Ovary (tissue), 9 donors: Measurements from ENCODE around the gene METRNL. TPM values are rescaled to one million over a fixed set of nuclear protein-coding genes. Genes with fewer than 3 reads are reported as not detected.

ENCODE experiments used
- DNase-seq, 5 donors: peaks; one replicate each; pipeline ENCODE4 v3.0.0-alpha.2; 2019 to 2020
- H3K27ac ChIP-seq, 2 donors: fragments of 200-600 bp; one replicate each; pipeline versions ENCODE4 v1.5.1 to v1.8.0; 2019 to 2022
- H3K27me3 ChIP-seq: fragments of 200-600 bp; one replicate; pipeline ENCODE4 v1.8.0; 2022
- H3K36me3 ChIP-seq: fragments of 200-600 bp; sonication (generic); one replicate; pipeline ENCODE4 v1.5.1; 2019
- H3K4me1 ChIP-seq: one replicate; pipeline ENCODE4 v1.8.1; 2013; ENCODE audit warnings: mild to moderate bottlenecking, moderate library complexity; ENCODE audit not compliant: insufficient read depth
- H3K4me3 ChIP-seq: fragments of 200-600 bp; sonication (generic); one replicate; pipeline ENCODE4 v1.5.1; 2017
- H3K9me3 ChIP-seq, 2 donors: fragments of 200-600 bp in 1 of 2; sonication (generic) in 1 of 2; one replicate each; pipeline versions ENCODE4 v1.5.1 to v1.8.1; 2013 to 2019; ENCODE audit warnings: mild to moderate bottlenecking in 1 of 2, moderate library complexity in 1 of 2
- CTCF ChIP-seq, 3 donors: fragments of 450-650 bp in 2 of 3; fragments of 200-600 bp in 1 of 3; IDR thresholded peaks; one replicate each; pipeline versions ENCODE4 v1.5.1 to v1.8.0; 2016 to 2022; ENCODE audit warnings: antibody characterized with exemption in 3 of 3, mild to moderate bottlenecking in 1 of 3
- EP300 ChIP-seq: sonication (generic); formaldehyde crosslinking; IDR thresholded peaks from one replicate; pipeline ENCODE4 v1.6.1; 2017; ENCODE audit warnings: antibody characterized with exemption
- POLR2A ChIP-seq: fragments of 450-650 bp; IDR thresholded peaks from one replicate; pipeline ENCODE4 v1.6.1; 2017; ENCODE audit warnings: antibody characterized with exemption, mild to moderate bottlenecking, moderate library complexity
- WGBS, 3 donors: extraction: QIAGEN DNeasy Blood & Tissue Kit in 1 of 3; methylation state at CpG; one replicate each; pipeline versions ENCODE4 v1.1.5 to v1.1.7; 2013 to 2017; 5-methylcytosine and 5-hydroxymethylcytosine counted together
- intact Hi-C, 4 donors: fragments of 100-400 bp; cut with DNase I; formaldehyde crosslinking; loops; one replicate each; pipeline versions ENCODE4 v1.11.0 to v1.15.1; 2022 to 2023
- polyA plus RNA-seq, 2 donors: library from polyadenylated mRNA; stranded (reverse); fragments of 200-250 nt in 1 of 2; fragments of 350-450 nt in 1 of 2; fragmentation: Illumina TruSeq in 1 of 2; extraction: RNeasy Lipid Tissue Mini Kit (QIAGEN cat#74804) in 1 of 2; gene quantifications; one replicate each; pipeline ENCODE4 v1.2.3, GENCODE V29; 2013 to 2014
- total RNA-seq, 7 donors: library from RNA; depleted of rRNA in 2 of 7; stranded (reverse); fragments of >200 nt in 2 of 7; fragmentation: NEBNext Ultra II Directional in 3 of 7; extraction: Animal tissue kit (Norgen Biotek cat#: 25700) in 3 of 7; gene quantifications; one replicate each; pipeline versions ENCODE4 v1.1.0 to v1.2.4, GENCODE V29; 2016 to 2023
- donor health status: DM: no; HTN: no; CAD: no; lungs with moderate emphysema.
- donor health status: DM: no; HTN: no; CAD: no.
- donor health status: Bipolar disorder and iron deficiency.
- donor health status: DM: yes; HTN: yes; CAD: no.
- donor health status: DM: no; HTN: no; CAD: no.
- donor health status: DM: yes; HTN: yes; CAD: no.

The METRNL gene
- total and polyA plus RNA-seq, 9 donors, result 4.3 to 84.3 (median 29.4) TPM

DNA sequence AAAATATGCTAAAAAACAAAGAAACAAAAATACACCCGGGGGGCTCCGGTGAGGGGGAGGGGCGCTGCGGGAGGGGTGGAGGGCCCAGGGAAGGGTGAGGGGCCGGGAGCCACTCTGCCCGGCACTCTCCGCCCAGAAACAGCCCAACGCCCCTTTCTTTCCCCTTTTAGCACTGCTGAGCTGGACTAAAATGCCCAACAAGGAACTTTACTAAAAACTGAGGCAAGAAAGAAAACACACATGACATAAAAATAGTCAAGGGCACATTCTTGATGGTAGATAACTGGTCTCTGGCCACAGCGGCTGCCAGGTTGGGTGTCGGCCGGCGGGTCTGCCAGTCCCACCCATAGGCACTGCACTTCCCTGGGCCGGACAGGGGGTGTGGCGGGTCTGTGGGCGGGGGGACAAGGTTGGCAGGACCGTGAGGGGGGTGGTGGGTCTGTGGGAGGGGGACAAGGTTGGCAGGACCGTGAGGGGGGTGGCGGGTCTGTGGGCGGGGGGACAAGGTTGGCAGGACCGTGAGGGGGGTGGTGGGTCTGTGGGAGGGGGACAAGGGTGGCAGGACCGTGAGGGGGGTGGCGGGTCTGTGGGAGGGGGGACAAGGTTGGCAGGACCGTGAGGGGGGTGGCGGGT is 20.9 kb downstream of the METRNL start:
- 10 to 12% (median 11%) methylated on average over 18 to 24 of the region's 24 CpGs for WGBS, 3 donors
- H3K27ac ChIP-seq, result peak overlapping the region in 1 of 2 donors; percentile 63
- intact Hi-C loops, result no loop called here
- DNase-seq, result no peak
- TF ChIP-seq EP300, result no peak
- TF ChIP-seq POLR2A, result no peak
- TF ChIP-seq CTCF (IDR thresholded peaks at IDR 0.05), result no peak
- H3K27me3 ChIP-seq, result no peaks in the 10 kb centered on the region
- H3K4me3 ChIP-seq, result no peak overlapping the region
- H3K36me3 ChIP-seq, result no peaks in the 10 kb centered on the region
- H3K9me3 ChIP-seq, result no peaks in the 10 kb centered on the region
- peaks cover 21% of the 10 kb centered on the region for H3K4me1 ChIP-seq

DNA sequence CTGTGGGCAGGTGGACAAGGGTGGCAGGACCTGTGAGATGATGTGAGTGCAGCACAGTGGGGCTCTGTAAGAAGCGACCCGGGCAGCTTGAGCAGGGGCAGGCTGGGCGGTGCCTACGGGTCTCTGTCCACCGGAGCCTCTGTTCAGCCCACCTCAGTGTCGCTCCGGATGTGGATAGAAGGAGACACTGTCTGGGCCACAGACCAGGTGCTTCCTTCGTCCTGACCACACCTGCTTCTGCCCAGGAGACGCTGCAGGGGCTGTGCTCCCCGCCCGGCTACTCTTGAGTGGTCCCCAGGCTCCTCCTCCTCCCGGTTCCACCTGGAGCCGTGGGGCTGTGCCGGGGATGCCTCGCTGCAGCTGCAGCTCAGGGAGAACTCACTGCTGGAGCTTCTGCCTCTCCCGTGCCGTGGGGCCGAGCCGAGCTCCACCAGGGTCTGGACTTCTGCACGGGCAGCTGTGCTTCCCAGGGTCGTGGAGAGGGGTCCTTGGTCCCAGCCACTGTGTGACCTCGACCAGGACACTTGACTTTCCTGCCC is 21.5 kb downstream of the METRNL start:
- WGBS, 3 donors, result 14 to 21% (median 19%) methylated on average over 18 to 22 of the region's 22 CpGs
- Histone ChIP-seq H3K36me3 (no peaks in the 10 kb centered on the region), H3K9me3 (no peaks in the 10 kb centered on the region), H3K27ac (peak overlapping the region in 1 of 2 donors; percentile 63), H3K27me3 (no peaks in the 10 kb centered on the region), H3K4me3 (no peak overlapping the region), H3K4me1 (peaks cover 21% of the 10 kb centered on the region)
- no peak for DNase-seq
- intact Hi-C loops, result no loop called here
- TF ChIP-seq POLR2A (no peak), CTCF (IDR thresholded peaks at IDR 0.05) (no peak), EP300 (no peak)

DNA sequence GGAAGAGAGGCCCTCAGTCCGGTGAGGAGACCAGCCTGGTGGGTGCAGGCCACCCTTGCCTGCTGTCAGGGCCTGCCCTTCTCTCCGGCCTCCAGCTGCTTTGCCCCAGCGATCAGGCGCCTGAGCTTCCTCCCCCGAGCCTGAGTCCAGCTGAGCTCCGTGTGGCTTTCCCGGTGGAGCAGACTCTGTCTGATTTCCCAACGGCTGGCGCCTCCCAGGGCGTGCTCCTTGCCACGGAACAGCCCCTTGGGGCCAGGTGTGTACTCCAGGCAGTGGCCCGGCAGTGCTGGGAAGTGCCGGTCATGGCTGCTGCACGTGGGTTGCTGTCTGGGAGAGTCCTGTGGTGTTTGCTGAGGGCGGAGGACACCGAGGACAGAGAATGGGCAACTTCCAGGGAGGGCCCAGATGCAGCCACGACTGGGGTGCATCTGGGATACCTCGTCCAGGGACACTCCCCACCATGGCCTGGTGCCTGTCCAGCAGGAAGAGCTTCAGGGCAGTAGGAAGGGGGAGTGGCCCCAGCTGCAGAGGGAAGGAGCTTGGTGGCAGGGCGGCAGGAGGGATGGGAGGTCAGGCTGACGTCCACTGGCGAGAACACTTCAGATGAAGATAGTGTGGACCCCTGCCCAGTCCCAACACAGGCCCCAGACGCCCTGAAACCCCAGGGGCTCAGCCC is 22.5 kb downstream of the METRNL start:
- intact Hi-C loops, result no loop called here
- Histone ChIP-seq H3K9me3 (no peaks in the 10 kb centered on the region), H3K4me1 (peaks cover 24% of the 10 kb centered on the region), H3K27ac (peak overlapping the region in 1 of 2 donors; percentile 63), H3K36me3 (no peaks in the 10 kb centered on the region), H3K4me3 (no peak overlapping the region), H3K27me3 (no peaks in the 10 kb centered on the region)
- WGBS, 3 donors, result 46 to 76% (median 53%) methylated on average over 13 to 22 of the region's 22 CpGs
- DNase-seq, result no peak
- no peak for TF ChIP-seq CTCF (IDR thresholded peaks at IDR 0.05)
- TF ChIP-seq POLR2A, result no peak
- TF ChIP-seq EP300, result no peak

DNA sequence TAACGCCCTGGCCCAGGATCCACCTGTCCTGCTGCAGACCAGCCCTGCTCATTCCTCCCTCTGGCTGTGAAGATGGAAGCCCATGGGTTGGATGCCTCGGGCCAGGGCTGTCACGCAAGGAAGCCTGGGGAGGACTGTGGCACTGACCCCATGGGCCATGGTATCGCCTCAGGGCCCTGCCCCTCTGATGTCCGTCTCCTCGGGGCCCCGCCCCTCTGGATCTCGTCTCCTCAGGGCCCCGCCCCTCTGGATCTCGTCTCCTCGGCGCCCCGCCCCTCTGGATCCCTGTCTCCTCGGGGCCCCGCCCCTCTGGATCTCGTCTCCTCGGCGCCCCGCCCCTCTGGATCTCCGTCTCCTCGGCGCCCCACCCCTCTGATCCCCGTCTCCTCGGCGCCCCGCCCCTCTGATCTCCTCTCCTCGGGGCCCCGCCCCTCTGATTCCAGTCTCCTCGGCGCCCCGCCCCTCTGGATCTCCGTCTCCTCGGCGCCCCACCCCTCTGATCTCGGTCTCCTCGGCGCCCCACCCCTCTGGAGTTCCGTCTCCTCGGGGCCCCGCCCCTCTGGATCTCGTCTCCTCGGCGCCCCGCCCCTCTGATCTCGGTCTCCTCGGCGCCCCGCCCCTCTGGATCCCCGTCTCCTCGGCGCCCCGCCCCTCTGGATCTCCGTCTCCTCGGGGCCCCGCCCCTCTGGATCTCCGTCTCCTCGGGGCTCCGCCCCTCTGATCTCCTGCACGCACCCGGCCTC is 24.0 kb downstream of the METRNL start:
- peak in 3 of 5 donors; percentile 81 to 89 (median 88) for DNase-seq
- 41 to 70% (median 64%) methylated on average over 22 to 60 of the region's 60 CpGs for WGBS, 3 donors
- Histone ChIP-seq H3K27me3 (no peaks in the 10 kb centered on the region), H3K4me3 (no peak overlapping the region), H3K9me3 (no peaks in the 10 kb centered on the region), H3K27ac (peak overlapping the region in 1 of 2 donors; percentile 37), H3K4me1 (peaks cover 21% of the 10 kb centered on the region), H3K36me3 (no peaks in the 10 kb centered on the region)
- TF ChIP-seq EP300 (no peak), CTCF (IDR thresholded peaks at IDR 0.05) (no peak), POLR2A (no peak)
- intact Hi-C loops, result no loop called here
